ENCODE measurements around the gene PFN3. TPM values are rescaled to one million over a fixed set of nuclear protein-coding genes. Genes with fewer than 3 reads are reported as not detected.
A peak's percentile ranks its signal among the peaks of the same experiment; 100 is the strongest.

PFN3 gene
- total RNA-seq, 4 donors from 2014 or later, result not detected

DNA sequence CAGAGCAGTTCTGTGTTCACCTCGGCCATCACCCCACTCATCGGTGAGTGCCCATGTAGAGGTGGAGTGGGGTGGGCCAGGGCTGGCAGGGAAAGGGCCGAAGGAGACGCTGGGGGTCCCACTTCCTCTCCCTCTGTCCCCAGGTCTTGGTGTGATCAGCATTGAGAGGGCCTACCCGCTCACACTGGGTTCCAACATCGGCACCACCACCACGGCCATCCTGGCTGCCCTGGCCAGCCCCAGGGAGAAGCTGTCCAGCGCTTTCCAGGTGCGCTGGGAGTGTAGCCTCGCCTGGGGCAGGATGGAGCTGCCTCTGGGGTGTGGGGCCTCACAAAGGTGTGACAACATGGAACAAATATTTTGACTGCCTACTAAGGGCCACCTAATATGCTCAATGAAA lies 3.7 kb downstream of the PFN3 start:
- TF ChIP-seq, protein P1, sequence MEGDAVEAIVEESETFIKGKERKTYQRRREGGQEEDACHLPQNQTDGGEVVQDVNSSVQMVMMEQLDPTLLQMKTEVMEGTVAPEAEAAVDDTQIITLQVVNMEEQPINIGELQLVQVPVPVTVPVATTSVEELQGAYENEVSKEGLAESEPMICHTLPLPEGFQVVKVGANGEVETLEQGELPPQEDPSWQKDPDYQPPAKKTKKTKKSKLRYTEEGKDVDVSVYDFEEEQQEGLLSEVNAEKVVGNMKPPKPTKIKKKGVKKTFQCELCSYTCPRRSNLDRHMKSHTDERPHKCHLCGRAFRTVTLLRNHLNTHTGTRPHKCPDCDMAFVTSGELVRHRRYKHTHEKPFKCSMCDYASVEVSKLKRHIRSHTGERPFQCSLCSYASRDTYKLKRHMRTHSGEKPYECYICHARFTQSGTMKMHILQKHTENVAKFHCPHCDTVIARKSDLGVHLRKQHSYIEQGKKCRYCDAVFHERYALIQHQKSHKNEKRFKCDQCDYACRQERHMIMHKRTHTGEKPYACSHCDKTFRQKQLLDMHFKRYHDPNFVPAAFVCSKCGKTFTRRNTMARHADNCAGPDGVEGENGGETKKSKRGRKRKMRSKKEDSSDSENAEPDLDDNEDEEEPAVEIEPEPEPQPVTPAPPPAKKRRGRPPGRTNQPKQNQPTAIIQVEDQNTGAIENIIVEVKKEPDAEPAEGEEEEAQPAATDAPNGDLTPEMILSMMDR (IDR thresholded peaks at IDR 0.05), result no peak
- no peak for ATAC-seq (ENCODE audit: low FRiP score)
- DNase-seq (ENCODE audit: low spot score), result no peak

DNA sequence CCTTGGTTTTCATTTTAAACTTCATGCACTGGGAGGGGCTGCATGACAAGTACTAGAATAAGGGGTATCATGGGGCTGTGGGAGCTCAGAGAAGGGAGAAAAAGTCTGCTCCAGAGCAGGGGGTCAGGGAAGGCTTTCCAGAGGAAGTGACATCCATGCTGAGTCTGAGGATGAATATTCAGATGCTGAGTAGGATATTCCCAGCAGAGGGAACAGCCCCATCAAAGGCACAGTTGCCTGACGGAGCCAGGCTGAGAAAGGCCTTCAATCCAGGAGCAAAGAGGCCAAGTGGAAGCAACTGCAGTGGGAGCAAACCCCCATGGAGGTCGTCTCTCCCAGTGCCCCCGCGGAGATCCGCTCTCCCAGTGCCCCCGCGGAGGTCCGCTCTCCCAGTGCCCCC lies 4.4 kb downstream of the PFN3 start:
- DNase-seq (ENCODE audit: low spot score) (no peak), ATAC-seq (ENCODE audit: low FRiP score) (no peak)
- TF ChIP-seq, protein P1 (IDR thresholded peaks at IDR 0.05), result no peak

DNA sequence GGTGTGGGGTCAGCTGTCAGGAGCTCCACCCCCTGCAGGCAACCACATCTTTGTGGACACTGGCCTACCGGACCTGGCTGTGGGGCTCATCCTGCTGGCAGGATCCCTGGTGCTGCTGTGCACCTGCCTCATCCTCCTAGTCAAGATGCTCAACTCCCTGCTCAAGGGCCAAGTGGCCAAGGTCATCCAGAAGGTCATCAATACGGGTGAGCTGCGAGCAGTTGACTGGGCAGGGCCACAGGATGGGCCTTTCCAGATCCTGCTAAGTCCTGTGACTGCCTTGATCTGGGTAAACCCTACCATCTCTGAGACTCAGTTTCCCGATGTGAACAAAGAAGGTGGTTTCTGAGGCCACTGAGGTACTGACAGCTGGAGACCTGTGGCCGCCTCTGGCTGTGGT lies 6.5 kb downstream of the PFN3 start:
- DNase-seq (ENCODE audit: low spot score), result no peak
- TF ChIP-seq, protein P1 (IDR thresholded peaks at IDR 0.05), result no peak
- no peak for ATAC-seq (ENCODE audit: low FRiP score)

DNA sequence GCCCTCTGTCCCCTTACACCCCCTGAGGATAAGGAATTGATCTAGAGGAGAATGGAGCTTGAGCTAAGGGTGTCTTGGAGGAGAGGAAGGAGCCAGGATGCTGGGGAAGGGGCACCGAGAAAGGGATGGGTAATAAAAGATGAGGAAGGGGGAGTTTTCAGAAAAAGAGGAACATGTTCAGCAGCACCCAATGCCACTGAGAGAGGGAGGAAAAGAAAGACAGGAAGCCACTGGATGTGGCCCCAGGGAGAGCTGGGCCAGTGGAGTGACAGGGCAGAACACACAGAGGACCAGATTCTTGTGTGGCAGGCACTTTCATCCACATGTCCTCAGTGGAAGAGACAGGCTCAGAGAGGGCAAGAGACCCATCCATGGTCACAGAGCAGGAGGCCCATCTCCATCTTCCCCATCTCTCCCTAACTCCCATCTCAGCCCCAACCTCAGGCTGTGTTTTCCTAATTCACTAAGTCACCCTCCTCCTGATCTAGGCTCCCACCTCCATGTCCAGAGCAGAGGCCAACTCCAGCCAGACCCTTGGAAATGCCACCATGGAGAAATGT lies 7.2 kb downstream of the PFN3 start:
- DNase-seq (ENCODE audit: low spot score) (no peak), ATAC-seq (ENCODE audit: low FRiP score) (no peak)
- TF ChIP-seq, protein P1 (IDR thresholded peaks at IDR 0.05), result no peak

DNA sequence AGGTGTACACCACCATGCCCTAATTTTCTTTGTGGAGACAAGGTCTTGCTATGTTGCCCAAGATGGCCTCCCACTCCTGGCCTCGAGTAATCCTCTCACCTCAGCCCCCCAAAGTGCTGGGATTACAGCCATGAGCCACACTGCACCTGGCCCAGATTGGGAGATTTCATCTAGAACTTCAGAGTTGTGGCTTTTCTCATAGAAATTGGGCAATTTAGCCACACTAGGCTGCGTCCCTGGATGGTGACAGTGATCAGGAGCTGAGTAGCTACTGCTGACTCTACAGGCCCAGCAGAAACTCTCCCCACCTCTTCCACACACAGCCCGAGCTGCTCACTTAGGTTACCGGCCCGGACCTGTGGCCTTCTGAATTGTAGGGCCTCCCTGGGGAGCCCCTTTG lies 7.7 kb downstream of the PFN3 start:
- TF ChIP-seq, protein P1 (IDR thresholded peaks at IDR 0.05), result no peak
- ATAC-seq (ENCODE audit: low FRiP score), result no peak

DNA sequence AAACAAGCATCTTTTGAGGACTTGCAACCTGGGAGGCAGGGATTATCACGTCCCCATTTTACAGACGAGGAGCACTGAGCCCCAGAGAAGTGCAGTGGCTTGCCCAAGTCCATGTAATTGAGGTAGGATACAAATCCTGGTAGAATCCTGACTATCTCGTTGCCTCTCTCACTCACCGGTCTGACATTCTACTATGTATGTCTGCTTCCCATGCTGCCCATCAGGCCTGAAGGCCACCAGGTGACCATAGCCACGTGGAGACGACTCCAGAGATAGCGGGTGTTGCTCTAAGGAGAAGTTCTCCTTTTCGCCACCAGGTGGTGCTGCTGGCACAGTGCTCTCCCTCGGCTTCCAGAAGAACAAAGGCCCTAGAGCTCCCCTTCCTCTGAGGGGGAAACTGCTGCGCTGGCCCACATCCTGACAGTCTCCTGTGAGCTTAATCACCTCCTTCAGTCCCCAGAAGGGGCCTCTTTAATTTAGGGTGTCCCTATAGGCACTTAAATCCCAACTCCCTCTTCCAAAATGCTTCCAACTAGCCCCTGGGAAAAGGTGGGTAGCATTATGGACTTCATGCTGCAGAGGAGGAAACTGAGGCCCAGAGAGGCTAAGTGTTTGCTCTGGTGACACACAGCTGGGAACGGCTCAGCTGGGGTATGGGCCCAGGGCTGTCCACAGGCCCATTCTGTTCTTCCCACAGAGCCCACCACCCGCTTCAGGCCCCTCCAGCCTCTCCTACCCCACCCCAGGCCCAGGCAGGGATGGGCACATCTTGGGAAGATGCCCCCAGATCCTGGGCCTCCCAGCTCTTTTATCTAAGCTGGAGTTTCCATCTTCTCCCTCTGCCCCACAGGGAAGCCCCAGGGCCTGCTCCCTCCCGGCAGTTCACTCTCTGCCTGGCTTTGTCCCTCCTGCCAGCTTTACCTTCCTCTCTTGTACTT lies 9.8 kb downstream of the PFN3 start:
- ATAC-seq (ENCODE audit: low FRiP score) (peak; percentile 79), DNase-seq (ENCODE audit: low spot score) (peak; percentile 85)
- TF ChIP-seq, protein P1 (IDR thresholded peaks at IDR 0.05), result peak in 2 of 3 donors; percentile 77 to 94

More for the DNA sequence above, 7.7 kb downstream of the PFN3 start:
- DNase-seq (ENCODE audit: low spot score), result no peak
